NCI-H146 treated with DMSO at 0.1 percent for 48 hours (cell line): ENCODE results near the gene RFX7.
A peak's percentile ranks its signal among the peaks of the same experiment; 100 is the strongest.
"Not testable (repeated sequence)": the region's sequence is repeated elsewhere in the genome, so short reads cannot be mapped to it uniquely, and the experiment has no call there.

Source experiments
- DNase-seq: peaks from one replicate; lab custom pipeline; 2025; ENCODE audit not compliant: unreplicated experiment; lab: John Stamatoyannopoulos, UW

The RFX7 gene

DNA sequence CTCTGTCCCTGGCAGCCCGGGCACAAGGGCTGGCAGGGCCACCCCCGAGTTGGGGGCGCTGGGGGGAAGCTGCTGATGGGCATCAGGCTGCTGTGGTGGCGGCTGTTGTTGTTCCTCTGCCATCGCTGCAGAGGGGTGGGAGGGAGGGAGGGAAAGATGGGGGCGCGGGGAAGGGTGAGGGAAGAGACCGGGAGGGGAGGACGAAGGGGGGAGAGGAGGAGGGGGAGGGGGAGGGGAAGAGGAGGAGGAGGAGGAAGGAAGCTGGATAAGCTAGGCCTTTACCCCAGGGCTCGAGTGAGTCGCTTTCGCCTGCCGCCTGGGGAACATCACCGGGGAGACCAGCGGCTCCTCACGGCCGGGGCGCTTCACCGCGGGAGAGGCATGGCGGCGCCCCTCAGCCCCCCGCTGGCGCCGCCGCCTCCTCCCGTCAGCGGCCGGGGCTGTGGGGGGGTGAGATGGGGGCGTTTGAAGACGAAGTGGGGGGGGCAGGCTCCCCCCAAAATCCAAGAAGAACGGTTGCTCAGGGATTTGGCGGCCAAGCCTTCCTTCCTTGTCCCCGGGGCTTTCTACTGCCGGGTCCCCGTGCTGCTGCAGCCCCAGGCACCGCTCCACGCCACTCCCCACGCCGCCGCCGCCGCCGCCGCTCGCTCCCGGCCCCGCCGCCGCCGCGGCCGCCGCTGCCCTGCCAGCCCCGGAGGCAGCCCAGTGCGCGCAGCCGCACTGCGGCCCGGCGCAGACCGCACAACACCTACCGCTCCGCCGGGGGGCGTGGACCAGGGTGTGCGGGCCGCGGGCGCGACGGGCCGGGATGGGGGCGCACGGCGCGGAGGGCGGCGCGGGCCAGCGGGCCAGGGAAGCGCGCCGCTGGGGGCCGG lies at the start of gene RFX7:
Gene RFX7, minus strand, starts transcription at position 717 of the 875 bp plus-strand sequence. Its CDS starts 594 bp downstream, at position 123.
- peak; percentile 25 for DNase-seq

- DNase-seq: no peak
These were observed 49.1 kb upstream of the RFX7 start for GRCh38 chr15:56292546-56293316.

DNA sequence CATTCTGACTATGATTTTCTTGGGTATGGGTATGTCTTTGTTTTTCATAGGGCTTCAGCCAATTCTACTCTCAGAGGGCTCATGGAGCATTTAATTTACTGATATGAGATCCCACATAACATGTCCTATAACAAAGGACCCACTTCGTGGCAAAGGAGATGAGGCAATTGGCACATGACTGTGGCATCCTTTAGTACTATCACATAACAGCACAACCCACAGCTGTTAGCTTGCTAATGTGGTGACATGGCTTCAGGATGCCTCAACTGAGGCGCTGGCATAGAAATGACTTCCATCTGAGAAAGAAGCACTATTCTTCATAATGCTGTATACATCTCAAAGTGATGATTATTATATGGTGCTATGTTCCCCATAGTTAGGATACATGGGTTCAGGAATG lies 48.1 kb upstream of the RFX7 start:
- no peak for DNase-seq

DNA sequence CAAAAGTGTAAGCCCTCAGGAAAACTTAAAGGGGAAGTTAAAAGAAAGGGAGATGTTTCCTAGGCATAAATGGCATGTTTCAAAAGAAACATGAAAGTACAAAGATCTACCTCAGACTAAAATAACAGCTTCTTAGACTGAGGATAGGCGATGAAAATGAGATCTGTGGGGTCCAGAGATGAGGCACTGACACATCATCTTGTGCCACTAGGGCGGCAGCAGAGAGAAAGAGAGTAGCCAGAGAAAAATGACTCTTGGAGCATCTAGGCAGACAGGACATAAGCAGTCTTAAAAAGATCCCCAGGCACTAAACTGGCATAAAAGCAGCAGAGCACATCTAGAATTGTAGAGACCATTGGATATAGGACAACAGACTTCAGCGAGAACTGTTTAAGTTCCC lies 42.5 kb upstream of the RFX7 start:
- no peak for DNase-seq

GRCh38 chr15:56281145-56281544 lies 37.5 kb upstream of the RFX7 start:
- DNase-seq: no peak

DNA sequence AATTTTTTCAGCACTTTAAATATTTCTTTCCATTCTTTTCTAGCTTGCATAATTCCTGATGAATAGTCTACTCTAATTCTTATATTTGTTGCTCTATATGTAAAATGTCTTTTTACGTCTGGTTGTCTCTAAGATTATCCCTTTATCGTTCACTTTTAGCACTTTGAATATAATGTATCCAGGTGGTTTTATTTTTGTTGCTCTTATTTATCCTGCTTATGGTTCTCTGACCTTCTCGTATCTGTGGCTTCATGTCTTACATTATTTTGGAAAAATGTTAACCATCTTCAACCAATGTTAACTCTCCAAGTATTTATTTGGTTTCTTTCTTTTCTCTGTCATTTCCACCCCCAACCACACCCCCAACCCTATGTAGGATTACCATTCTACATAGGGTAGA lies 30.0 kb upstream of the RFX7 start:
- no peak for DNase-seq

DNA sequence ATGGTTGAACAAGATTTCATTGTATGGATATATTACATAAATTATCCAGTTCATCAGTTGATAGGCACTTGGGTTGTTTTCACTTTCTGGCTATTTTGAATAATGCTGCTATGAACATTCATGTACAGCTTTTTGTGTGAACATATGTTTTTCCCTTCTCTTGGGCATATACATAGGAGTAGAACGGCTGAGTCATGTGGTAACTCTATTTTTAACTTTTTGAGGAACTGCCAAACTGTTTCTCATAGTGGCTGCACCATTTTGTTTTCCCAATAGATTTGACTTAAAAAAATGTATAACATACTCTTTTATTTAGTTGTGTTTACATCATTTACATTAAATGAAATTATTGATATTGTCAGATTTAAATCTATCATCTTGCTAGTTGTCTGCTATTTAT lies 28.8 kb upstream of the RFX7 start:
- DNase-seq: no peak

- not testable (repeated sequence) for DNase-seq
These were observed 22.8 kb upstream of the RFX7 start for GRCh38 chr15:56266465-56266864.

DNA sequence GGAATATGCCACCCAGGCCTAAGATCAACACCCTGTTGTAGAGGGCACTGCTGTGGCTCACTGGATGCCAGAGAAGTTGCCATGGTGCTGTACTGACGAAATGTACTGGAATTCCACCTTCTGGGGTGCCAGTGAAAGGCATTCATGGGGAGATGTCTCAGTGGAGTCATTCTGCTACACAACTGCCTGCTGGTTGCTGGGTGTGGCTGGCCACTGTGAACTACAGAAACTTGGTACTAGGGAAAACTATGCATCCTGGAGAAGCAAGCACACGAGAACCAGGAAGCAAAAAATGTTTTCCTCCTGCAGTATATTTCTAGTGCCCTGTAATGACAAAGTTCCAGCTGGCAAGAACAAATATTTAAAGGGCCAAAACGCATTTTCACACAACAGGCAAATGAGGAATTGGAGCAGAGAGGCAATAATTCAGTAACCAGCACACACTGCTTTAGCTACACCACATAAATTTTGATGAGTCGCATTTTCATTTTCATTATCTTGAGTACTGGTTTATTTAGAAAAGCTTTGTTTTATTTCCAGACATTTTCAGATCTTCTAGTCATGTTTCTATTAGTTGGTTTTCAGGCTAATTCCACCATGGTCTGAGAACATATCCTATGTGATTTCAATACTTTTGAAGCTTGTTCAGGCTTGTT lies 18.3 kb upstream of the RFX7 start:
- no peak for DNase-seq

GRCh38 chr15:56257306-56257705 lies 13.6 kb upstream of the RFX7 start:
- DNase-seq: not testable (repeated sequence)

- DNase-seq: peak; percentile 24
These were observed 10.6 kb upstream of the RFX7 start for GRCh38 chr15:56254265-56254664.

DNA sequence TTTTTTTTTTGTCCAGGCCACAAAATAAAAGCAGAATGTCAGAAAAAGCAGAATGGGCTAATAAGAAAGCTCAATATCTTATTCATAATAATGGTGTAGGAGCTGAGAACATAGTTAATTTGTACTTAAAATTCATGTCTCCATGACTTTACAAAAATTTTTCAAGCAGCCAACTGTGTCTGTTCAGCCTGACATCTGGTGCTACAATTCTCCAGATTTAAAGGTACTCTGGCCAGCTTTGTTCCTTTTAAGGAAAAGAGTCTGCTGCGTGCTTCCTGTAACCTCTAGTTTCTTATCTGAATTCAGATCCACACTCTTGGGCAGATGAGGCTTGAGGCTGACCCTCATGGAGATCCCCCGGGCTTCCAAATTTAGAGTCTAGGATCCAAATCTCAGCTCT lies 8.7 kb upstream of the RFX7 start:
- no peak for DNase-seq

GRCh38 chr15:56251315-56252095 lies 7.8 kb upstream of the RFX7 start:
- no peak for DNase-seq

GRCh38 chr15:56250626-56251025 lies 6.9 kb upstream of the RFX7 start:
- no peak for DNase-seq

- peak; percentile 26 for DNase-seq
These were observed 5.4 kb upstream of the RFX7 start for GRCh38 chr15:56249092-56249491.

DNA sequence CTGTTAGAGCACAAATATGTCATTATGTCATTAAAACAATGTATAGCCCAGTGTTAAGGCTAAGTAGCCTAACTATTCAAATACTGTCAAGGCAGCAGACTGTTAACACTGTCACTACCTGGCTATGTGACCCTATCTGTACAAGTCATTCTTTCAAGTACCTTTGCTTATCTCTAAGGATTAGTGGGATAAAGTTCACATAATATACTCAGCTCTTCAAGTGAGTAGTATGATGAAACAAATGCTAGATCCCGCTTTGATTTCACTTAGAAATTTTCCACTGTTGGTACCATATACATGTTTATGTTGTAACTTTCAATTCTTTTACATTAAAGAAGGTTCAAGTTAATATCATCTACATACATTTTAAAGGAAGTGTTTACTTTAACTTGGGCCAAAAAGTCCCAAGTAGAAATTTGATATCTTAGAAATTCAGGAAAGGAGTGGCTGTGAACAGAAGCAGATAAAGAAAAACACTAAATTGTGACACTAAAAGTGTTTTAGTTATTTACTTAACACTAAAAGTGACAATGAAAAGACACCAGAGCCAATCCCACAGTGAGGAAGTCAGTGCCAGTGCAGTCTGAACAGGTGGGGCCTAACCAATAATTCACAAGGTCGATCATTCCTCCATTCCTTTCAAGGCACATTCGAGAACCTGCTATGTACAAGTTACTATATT lies 4.8 kb upstream of the RFX7 start:
- DNase-seq: no peak

DNA sequence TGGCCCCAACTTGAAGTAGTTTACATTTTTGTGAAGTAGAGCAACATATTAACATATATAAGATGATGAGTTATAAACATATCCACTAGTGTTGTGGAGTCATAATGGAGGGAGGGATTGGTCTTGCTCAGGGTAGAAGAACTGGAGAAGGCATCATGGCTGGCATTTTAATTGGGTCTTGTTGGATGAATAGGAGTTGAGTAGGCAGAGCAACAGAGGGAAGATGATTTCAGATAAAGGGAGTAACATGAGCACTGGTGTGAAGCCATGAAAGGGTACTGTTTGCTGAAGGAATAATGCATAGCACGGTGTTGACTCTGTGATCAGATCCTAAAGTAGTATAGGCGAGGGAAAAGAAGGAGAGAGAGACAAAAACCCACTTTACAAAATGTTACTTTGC lies 3.6 kb upstream of the RFX7 start:
- DNase-seq: no peak

GRCh38 chr15:56245871-56246814 lies 2.5 kb upstream of the RFX7 start:
- peak; percentile 57 for DNase-seq
